ENCODE measurements around the gene RNF181. TPM values are rescaled to one million over a fixed set of nuclear protein-coding genes. Genes with fewer than 3 reads are reported as not detected.

The RNF181 gene
- total and polyA plus RNA-seq, 2 experiments from 2014 or later, result 178 to 308 TPM

- Histone ChIP-seq H3K79me2 (ENCODE audit: insufficient read depth) (peaks cover 19% of the 10 kb centered on the region; the same call in 1 of the 2 replicates), H3K27ac (no peak overlapping the region), H3K27me3 (replicated peaks; ENCODE audit: insufficient read depth) (no peaks in the 10 kb centered on the region), H3K36me3 (ENCODE audit: low read depth) (peaks cover 77% of the 10 kb centered on the region), H3K4me1 (ENCODE audit: insufficient read depth) (no peaks in the 10 kb centered on the region), H3K9me3 (ENCODE audit: low read depth) (no peaks in the 10 kb centered on the region), H2AFZ (no peak overlapping the region), H3K4me3 (no peak overlapping the region), H3K9me2 (ENCODE audit: insufficient read depth) (no peaks in the 10 kb centered on the region), H4K20me1 (ENCODE audit: insufficient read depth) (no peaks in the 10 kb centered on the region), H3F3A (ENCODE audit: insufficient read depth) (peaks cover 19% of the 10 kb centered on the region), H3K9ac (no peak overlapping the region), H3K4me2 (ENCODE audit: unreplicated experiment) (no peak overlapping the region)
- DNase-seq, result no peak
- in situ Hi-C loops (cut with MboI), result loop anchor here (10.0 to 25.0 kb wide), 2 partner anchors 172 to 445 kb away; no protein-coding TSS in a partner anchor
- WGBS, 2 experiments (ENCODE audit: low coverage in 1 of 2, low lambda C conversion rate in 2 of 2, missing lambda C conversion rate in 2 of 2), result 96 to 98% methylated on average over 3 of the region's 3 CpGs
- TF ChIP-seq EZH2 (IDR thresholded peaks at IDR 0.05; ENCODE audit: insufficient read depth, poor library complexity, severe bottlenecking), result no peak
- TF ChIP-seq EZH2phosphoT487 (IDR thresholded peaks at IDR 0.05; ENCODE audit: insufficient read depth, low read depth), result no peak
These were observed 47.2 kb downstream of the RNF181 start for GRCh38 chr2:85642725-85643124.

DNA sequence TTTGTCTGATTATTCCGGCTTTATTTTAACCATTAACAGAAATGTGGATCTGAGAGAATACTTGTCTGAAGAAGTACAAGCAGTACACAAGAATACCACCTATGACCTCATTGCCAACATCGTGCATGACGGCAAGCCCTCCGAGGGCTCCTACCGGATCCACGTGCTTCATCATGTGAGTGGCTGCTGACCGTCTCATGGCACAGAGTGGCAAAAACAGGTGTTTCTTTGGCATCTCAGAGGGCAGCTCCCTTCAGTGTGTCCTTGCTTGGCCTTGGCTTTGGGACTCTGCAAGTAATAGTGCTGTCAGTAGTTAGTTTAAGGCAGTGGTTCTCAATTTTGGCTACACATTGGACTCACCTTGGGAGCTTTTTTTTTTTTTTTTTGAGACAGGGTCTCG is 49.4 kb downstream of the RNF181 start:
- WGBS, 2 experiments (ENCODE audit: low coverage in 1 of 2, low lambda C conversion rate in 2 of 2, missing lambda C conversion rate in 2 of 2), result 93 to 94% methylated on average over 7 to 8 of the region's 8 CpGs
- Histone ChIP-seq H2AFZ (no peak overlapping the region), H3F3A (ENCODE audit: insufficient read depth) (peaks cover 41% of the 10 kb centered on the region), H3K4me3 (no peak overlapping the region), H3K36me3 (ENCODE audit: low read depth) (peaks cover 68% of the 10 kb centered on the region), H3K9me3 (ENCODE audit: low read depth) (no peaks in the 10 kb centered on the region), H3K27me3 (replicated peaks; ENCODE audit: insufficient read depth) (no peaks in the 10 kb centered on the region), H3K4me1 (ENCODE audit: insufficient read depth) (peaks cover 16% of the 10 kb centered on the region), H3K9ac (no peak overlapping the region), H4K20me1 (ENCODE audit: insufficient read depth) (no peaks in the 10 kb centered on the region), H3K9me2 (ENCODE audit: insufficient read depth) (no peaks in the 10 kb centered on the region), H3K27ac (no peak overlapping the region), H3K4me2 (ENCODE audit: unreplicated experiment) (no peak overlapping the region), H3K79me2 (ENCODE audit: insufficient read depth) (peaks cover 15% of the 10 kb centered on the region; the same call in 1 of the 2 replicates)
- DNase-seq, result no peak
- no peak for TF ChIP-seq EZH2 (IDR thresholded peaks at IDR 0.05; ENCODE audit: insufficient read depth, poor library complexity, severe bottlenecking)
- TF ChIP-seq EZH2phosphoT487 (IDR thresholded peaks at IDR 0.05; ENCODE audit: insufficient read depth, low read depth), result no peak
- in situ Hi-C loops (cut with MboI), result loop anchor here (10.0 to 25.0 kb wide), 2 partner anchors 170 to 442 kb away; no protein-coding TSS in a partner anchor

- WGBS, 2 experiments (ENCODE audit: low coverage in 1 of 2, low lambda C conversion rate in 2 of 2, missing lambda C conversion rate in 2 of 2), result 98 to 100% methylated on average over 2 of the region's 2 CpGs
- H3K4me1 ChIP-seq (ENCODE audit: insufficient read depth), result peaks cover 23% of the 10 kb centered on the region
These were observed 50.6 kb downstream of the RNF181 start for GRCh38 chr2:85646166-85646565.

More at GRCh38 chr2:85646166-85646565, 50.6 kb downstream of the RNF181 start:
- peaks cover 58% of the 10 kb centered on the region for H3K36me3 ChIP-seq (ENCODE audit: low read depth)
- no peak for TF ChIP-seq EZH2 (IDR thresholded peaks at IDR 0.05; ENCODE audit: insufficient read depth, poor library complexity, severe bottlenecking)
- no peak for TF ChIP-seq EZH2phosphoT487 (IDR thresholded peaks at IDR 0.05; ENCODE audit: insufficient read depth, low read depth)
- no peak overlapping the region for H3K4me3 ChIP-seq
- H3K79me2 ChIP-seq (ENCODE audit: insufficient read depth), result peaks cover 15% of the 10 kb centered on the region; the same call in 1 of the 2 replicates
- H4K20me1 ChIP-seq (ENCODE audit: insufficient read depth), result no peaks in the 10 kb centered on the region
- peaks cover 45% of the 10 kb centered on the region for H3F3A ChIP-seq (ENCODE audit: insufficient read depth)
- H3K27me3 ChIP-seq (replicated peaks; ENCODE audit: insufficient read depth), result no peaks in the 10 kb centered on the region
- DNase-seq, result no peak
- in situ Hi-C loops (cut with MboI), result loop anchor here (10.0 to 25.0 kb wide), 2 partner anchors 169 to 441 kb away; no protein-coding TSS in a partner anchor
- no peak overlapping the region for H3K9ac ChIP-seq
- no peak overlapping the region for H3K4me2 ChIP-seq (ENCODE audit: unreplicated experiment)
- H3K27ac ChIP-seq, result no peak overlapping the region
- no peak overlapping the region for H2AFZ ChIP-seq
- no peaks in the 10 kb centered on the region for H3K9me2 ChIP-seq (ENCODE audit: insufficient read depth)
- H3K9me3 ChIP-seq (ENCODE audit: low read depth), result no peaks in the 10 kb centered on the region

Small RNA genes lying within 50 kb of the gene (small RNA-seq; reads per million reads assigned to genes)
- not detected for gene RN7SL126P (ENCODE audit: low read depth, low replicate concordance)

Other genes starting within 250 kb of the RNF181 start
- 46.0 and 68.6 TPM in 2 replicates for gene RETSAT, start 241.2 kb upstream of the RNF181 start, total RNA-seq (2014; rRNA removed; shearing (Covaris generic))
- 15.6 and 20.4 TPM in 2 replicates for gene RETSAT, start 241.2 kb upstream of the RNF181 start, polyA plus RNA-seq (2016; fragmentation: Nextera tagmentation; extraction: Ambion mirVana)
- 15.4 and 23.8 TPM in 2 replicates for gene ELMOD3, start 241.0 kb upstream of the RNF181 start, total RNA-seq (2014; rRNA removed; shearing (Covaris generic))
- gene ELMOD3, start 241.0 kb upstream of the RNF181 start, polyA plus RNA-seq (2016; fragmentation: Nextera tagmentation; extraction: Ambion mirVana), result 12.8 and 15.3 TPM in 2 replicates
- 223 and 249 TPM in 2 replicates for gene CAPG, start 185.4 kb upstream of the RNF181 start, total RNA-seq (2014; rRNA removed; shearing (Covaris generic))
- gene CAPG, start 185.4 kb upstream of the RNF181 start, polyA plus RNA-seq (2016; fragmentation: Nextera tagmentation; extraction: Ambion mirVana), result 346 and 384 TPM in 2 replicates
- not detected in 2 replicates for gene SH2D6, start 177.0 kb upstream of the RNF181 start, total RNA-seq (2014; rRNA removed; shearing (Covaris generic))
- gene SH2D6, start 177.0 kb upstream of the RNF181 start, polyA plus RNA-seq (2016; fragmentation: Nextera tagmentation; extraction: Ambion mirVana), result 0.31 TPM in 1 of 2 replicates, not detected in the other
- 104 and 125 TPM in 2 replicates for gene MAT2A, start 56.6 kb upstream of the RNF181 start, total RNA-seq (2014; rRNA removed; shearing (Covaris generic))
- 193 and 217 TPM in 2 replicates for gene MAT2A, start 56.6 kb upstream of the RNF181 start, polyA plus RNA-seq (2016; fragmentation: Nextera tagmentation; extraction: Ambion mirVana)
- 74.7 and 81.3 TPM in 2 replicates for gene GGCX, start 34.3 kb upstream of the RNF181 start, total RNA-seq (2014; rRNA removed; shearing (Covaris generic))
- gene GGCX, start 34.3 kb upstream of the RNF181 start, polyA plus RNA-seq (2016; fragmentation: Nextera tagmentation; extraction: Ambion mirVana), result 62.7 and 65.4 TPM in 2 replicates
- 1.7 TPM in 1 of 2 replicates, not detected in the other for gene VAMP8, start 18.2 kb upstream of the RNF181 start, total RNA-seq (2014; rRNA removed; shearing (Covaris generic))
- gene VAMP8, start 18.2 kb upstream of the RNF181 start, polyA plus RNA-seq (2016; fragmentation: Nextera tagmentation; extraction: Ambion mirVana), result 1.0 and 1.2 TPM in 2 replicates
- gene VAMP5, start 11.3 kb upstream of the RNF181 start, total RNA-seq (2014; rRNA removed; shearing (Covaris generic)), result 50.3 and 59.0 TPM in 2 replicates
- gene VAMP5, start 11.3 kb upstream of the RNF181 start, polyA plus RNA-seq (2016; fragmentation: Nextera tagmentation; extraction: Ambion mirVana), result 287 and 289 TPM in 2 replicates
- 13.5 and 20.9 TPM in 2 replicates for gene TMEM150A, start 7.0 kb downstream of the RNF181 start, total RNA-seq (2014; rRNA removed; shearing (Covaris generic))
- 35.7 and 36.0 TPM in 2 replicates for gene TMEM150A, start 7.0 kb downstream of the RNF181 start, polyA plus RNA-seq (2016; fragmentation: Nextera tagmentation; extraction: Ambion mirVana)
- gene C2orf68, start 16.3 kb downstream of the RNF181 start, total RNA-seq (2014; rRNA removed; shearing (Covaris generic)), result 9.8 and 19.5 TPM in 2 replicates
- 30.4 and 31.3 TPM in 2 replicates for gene C2orf68, start 16.3 kb downstream of the RNF181 start, polyA plus RNA-seq (2016; fragmentation: Nextera tagmentation; extraction: Ambion mirVana)
- 41.4 and 44.5 TPM in 2 replicates for gene USP39, start 20.4 kb downstream of the RNF181 start, total RNA-seq (2014; rRNA removed; shearing (Covaris generic))
- gene USP39, start 20.4 kb downstream of the RNF181 start, polyA plus RNA-seq (2016; fragmentation: Nextera tagmentation; extraction: Ambion mirVana), result 43.3 and 43.7 TPM in 2 replicates
- gene SFTPB, start 72.5 kb downstream of the RNF181 start, total RNA-seq (2014; rRNA removed; shearing (Covaris generic)), result not detected in 2 replicates
- not detected in 2 replicates for gene SFTPB, start 72.5 kb downstream of the RNF181 start, polyA plus RNA-seq (2016; fragmentation: Nextera tagmentation; extraction: Ambion mirVana)
- not detected in 2 replicates for gene GNLY, start 98.6 kb downstream of the RNF181 start, total RNA-seq (2014; rRNA removed; shearing (Covaris generic))
- gene GNLY, start 98.6 kb downstream of the RNF181 start, polyA plus RNA-seq (2016; fragmentation: Nextera tagmentation; extraction: Ambion mirVana), result not detected in 2 replicates
- gene ATOH8, start 158.2 kb downstream of the RNF181 start, total RNA-seq (2014; rRNA removed; shearing (Covaris generic)), result 40.7 and 50.1 TPM in 2 replicates
- 12.0 and 12.7 TPM in 2 replicates for gene ATOH8, start 158.2 kb downstream of the RNF181 start, polyA plus RNA-seq (2016; fragmentation: Nextera tagmentation; extraction: Ambion mirVana)

Measured in GM23248 (cell line).